Uterus (tissue), 4 donors: Measurements from ENCODE around the gene FSIP1. TPM values are rescaled to one million over a fixed set of nuclear protein-coding genes. Genes with fewer than 3 reads are reported as not detected.

Source experiments
- DNase-seq, 2 donors: peaks; one replicate each; pipeline ENCODE4 v3.0.0-alpha.2; 2019 to 2020
- H3K27ac ChIP-seq, 2 donors: fragments of 200-600 bp; sonication (generic); 1 replicate in 1 of 2; 2 replicates in 1 of 2; pipeline ENCODE4 v1.5.1; 2016 to 2018
- H3K27me3 ChIP-seq, 2 donors: fragments of 200-600 bp; sonication (generic); one replicate each; pipeline ENCODE4 v1.5.1; 2018 to 2019; ENCODE audit warnings: control low read depth in 1 of 2
- H3K36me3 ChIP-seq, 2 donors: fragments of 200-600 bp; sonication (generic); one replicate each; pipeline ENCODE4 v1.5.1; 2019; ENCODE audit warnings: control low read depth in 1 of 2
- H3K4me1 ChIP-seq, 2 donors: fragments of 200-600 bp; sonication (generic); one replicate each; pipeline ENCODE4 v1.5.1; 2018 to 2019; ENCODE audit warnings: control low read depth in 1 of 2
- H3K4me3 ChIP-seq, 2 donors: fragments of 200-600 bp; sonication (generic); 1 replicate in 1 of 2; 2 replicates in 1 of 2; pipeline ENCODE4 v1.5.1; 2018 to 2019; ENCODE audit warnings: mild to moderate bottlenecking in 1 of 2
- H3K9me3 ChIP-seq, 2 donors: fragments of 200-600 bp; sonication (generic); one replicate each; pipeline ENCODE4 v1.5.1; 2019; ENCODE audit warnings: control low read depth in 1 of 2
- CTCF ChIP-seq, 4 experiments: fragments of 200-600 bp in 2 of 4; fragments of 450-650 bp in 2 of 4; sonication (generic) in 2 of 4; IDR thresholded peaks; one replicate each; pipeline ENCODE4 v1.5.1; 2016 to 2019; ENCODE audit warnings: antibody characterized with exemption in 4 of 4, mild to moderate bottlenecking in 2 of 4, moderate library complexity in 1 of 4
- POLR2A ChIP-seq, 2 donors: fragments of 450-650 bp; IDR thresholded peaks; one replicate each; pipeline ENCODE4 v1.6.1; 2016; ENCODE audit warnings: antibody characterized with exemption in 2 of 2, mild to moderate bottlenecking in 1 of 2, moderate library complexity in 1 of 2
- intact Hi-C: fragments of 100-400 bp; cut with DNase I; formaldehyde crosslinking; loops from one replicate; pipeline ENCODE4 v1.15.1; 2023; ENCODE audit warnings: low total_unique reads
- total RNA-seq, 4 donors: library from RNA; depleted of rRNA in 3 of 4; stranded (reverse); fragments of >200 nt in 3 of 4; gene quantifications; one replicate each; pipeline versions ENCODE4 v1.1.0 to v1.2.4, GENCODE V29; 2014 to 2023
- donor health status: DM: yes; HTN: yes; CAD: no.

The FSIP1 gene
- total RNA-seq, 4 donors from 2014 or later: 0.77 to 4.3 (median 2.6) TPM

- Histone ChIP-seq H3K4me3 (no peak overlapping the region), H3K36me3 (no peaks in the 10 kb centered on the region), H3K27me3 (no peaks in the 10 kb centered on the region), H3K9me3 (no peaks in the 10 kb centered on the region), H3K27ac (no peak overlapping the region), H3K4me1 (no peaks in the 10 kb centered on the region)
- intact Hi-C loops: no loop called here
- no peak for DNase-seq
- TF ChIP-seq CTCF (IDR thresholded peaks at IDR 0.05) (no peak), POLR2A (IDR thresholded peaks at IDR 0.05) (no peak)
These were observed 10.2 kb upstream of the FSIP1 start for GRCh38 chr15:39792844-39793335.

- TF ChIP-seq POLR2A (IDR thresholded peaks at IDR 0.05) (no peak), CTCF (IDR thresholded peaks at IDR 0.05) (no peak)
- Histone ChIP-seq H3K9me3 (no peaks in the 10 kb centered on the region), H3K4me1 (no peaks in the 10 kb centered on the region), H3K27ac (no peak overlapping the region), H3K36me3 (no peaks in the 10 kb centered on the region), H3K4me3 (no peak overlapping the region), H3K27me3 (no peaks in the 10 kb centered on the region)
- DNase-seq: no peak
- intact Hi-C loops: no loop called here
These were observed 9.6 kb upstream of the FSIP1 start for GRCh38 chr15:39792025-39792843.

- intact Hi-C loops: no loop called here
- TF ChIP-seq CTCF (IDR thresholded peaks at IDR 0.05) (no peak), POLR2A (IDR thresholded peaks at IDR 0.05) (no peak)
- H3K9me3 ChIP-seq: no peaks in the 10 kb centered on the region
- H3K4me3 ChIP-seq: no peak overlapping the region
- H3K27me3 ChIP-seq: no peaks in the 10 kb centered on the region
- no peak for DNase-seq
- no peaks in the 10 kb centered on the region for H3K36me3 ChIP-seq
- H3K4me1 ChIP-seq: no peaks in the 10 kb centered on the region
- no peak overlapping the region for H3K27ac ChIP-seq
These were observed 7.1 kb upstream of the FSIP1 start for GRCh38 chr15:39789736-39790135.

- Histone ChIP-seq H3K4me1 (no peaks in the 10 kb centered on the region), H3K9me3 (no peaks in the 10 kb centered on the region), H3K4me3 (no peak overlapping the region), H3K27ac (no peak overlapping the region), H3K36me3 (no peaks in the 10 kb centered on the region), H3K27me3 (no peaks in the 10 kb centered on the region)
- TF ChIP-seq CTCF (IDR thresholded peaks at IDR 0.05): no peak
- intact Hi-C loops: no loop called here
- no peak for DNase-seq
These were observed 6.3 kb upstream of the FSIP1 start for GRCh38 chr15:39788800-39789565.

- no peak for DNase-seq
- intact Hi-C loops: no loop called here
- H3K4me3 ChIP-seq: no peak overlapping the region
- TF ChIP-seq POLR2A (IDR thresholded peaks at IDR 0.05): no peak
- no peak for TF ChIP-seq CTCF (IDR thresholded peaks at IDR 0.05)
- H3K4me1 ChIP-seq: peaks cover 0 to 3% of the 10 kb centered on the region in 2 donors
- no peak overlapping the region for H3K27ac ChIP-seq
- H3K9me3 ChIP-seq: no peaks in the 10 kb centered on the region
- no peaks in the 10 kb centered on the region for H3K36me3 ChIP-seq
- no peaks in the 10 kb centered on the region for H3K27me3 ChIP-seq
These were observed 5.5 kb upstream of the FSIP1 start for GRCh38 chr15:39788108-39788507.
